Brain microvascular endothelial cell (primary cell): ENCODE measurements around the gene SLC4A5.

Experiments
- DNase-seq: peaks from one replicate; pipeline ENCODE4 v3.0.0-alpha.2; 2020
- H3K27ac ChIP-seq: fragments of 250-450 bp; sonication (Bioruptor Pico); 2 replicates; pipeline ENCODE4 v1.5.1; 2020; ENCODE audit warnings: mild to moderate bottlenecking, moderate library complexity
- H3K27me3 ChIP-seq: fragments of 250-450 bp; sonication (Bioruptor Pico); replicated peaks from 2 replicates; pipeline ENCODE4 v1.5.1; 2020; ENCODE audit warnings: mild to moderate bottlenecking
- H3K36me3 ChIP-seq: fragments of 250-450 bp; sonication (Bioruptor Pico); replicated peaks from 2 replicates; pipeline ENCODE4 v1.5.1; 2020; ENCODE audit warnings: mild to moderate bottlenecking
- H3K4me3 ChIP-seq: 2 replicates; pipeline ENCODE4 v1.5.1; 2011; ENCODE audit warnings: low read depth, mild to moderate bottlenecking, control low read depth, low read length, moderate library complexity
- in situ Hi-C: cut with HindIII; loops from 2 replicates; pipeline ENCODE4 v1.10.0; 2017; ENCODE audit warnings: low sequenced_read_pairs, low pct_ligation_motif_present
- TF ChIP-seq, protein P1 (sequence below): IDR thresholded peaks from 2 replicates; pipeline ENCODE4 v1.5.1; 2011; ENCODE audit warnings: low read depth, mild to moderate bottlenecking, moderate library complexity, low read length, control low read depth, inconsistent platforms; ENCODE audit errors: missing control alignments

Gene SLC4A5

DNA sequence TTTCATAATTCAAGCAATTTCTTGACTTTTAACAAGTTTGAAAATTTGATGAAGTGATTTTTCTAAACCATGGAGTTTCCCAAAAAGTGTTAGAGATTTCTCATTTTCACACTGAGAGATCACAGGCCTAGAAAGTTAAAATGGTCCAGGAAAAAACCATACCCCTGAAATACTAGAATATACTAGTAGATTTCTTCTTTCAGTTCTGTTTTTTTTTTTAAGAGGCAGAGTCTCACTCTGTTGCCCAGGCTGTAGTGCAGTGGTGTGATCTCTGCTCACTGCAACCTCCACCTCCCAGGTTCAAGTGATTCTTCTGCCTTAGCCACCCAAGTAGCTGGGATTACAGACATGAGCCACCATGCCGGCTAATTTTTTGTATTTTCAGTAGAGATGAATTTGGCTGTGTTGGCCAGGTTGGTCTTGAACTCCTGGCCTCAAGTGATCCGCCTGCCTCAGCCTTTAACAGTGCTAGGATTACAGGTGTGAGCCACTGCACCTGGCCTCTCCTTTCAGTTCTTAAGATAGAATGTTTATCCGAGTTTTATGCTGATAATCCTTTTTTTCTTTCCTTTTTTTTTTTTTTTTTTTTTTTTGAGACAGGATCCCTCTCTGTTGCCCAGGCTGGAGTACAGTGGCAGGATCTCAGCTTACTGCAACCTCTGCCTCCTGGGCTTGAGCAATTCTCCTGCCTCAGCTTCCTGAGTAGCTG, 130.4 kb downstream of the SLC4A5 start:
- no peak for DNase-seq
- in situ Hi-C loops: no loop called here
- H3K36me3 ChIP-seq: peaks cover 69% of the 10 kb centered on the region
- no peak overlapping the region for H3K4me3 ChIP-seq
- no peaks in the 10 kb centered on the region for H3K27me3 ChIP-seq
- TF ChIP-seq, protein P1, sequence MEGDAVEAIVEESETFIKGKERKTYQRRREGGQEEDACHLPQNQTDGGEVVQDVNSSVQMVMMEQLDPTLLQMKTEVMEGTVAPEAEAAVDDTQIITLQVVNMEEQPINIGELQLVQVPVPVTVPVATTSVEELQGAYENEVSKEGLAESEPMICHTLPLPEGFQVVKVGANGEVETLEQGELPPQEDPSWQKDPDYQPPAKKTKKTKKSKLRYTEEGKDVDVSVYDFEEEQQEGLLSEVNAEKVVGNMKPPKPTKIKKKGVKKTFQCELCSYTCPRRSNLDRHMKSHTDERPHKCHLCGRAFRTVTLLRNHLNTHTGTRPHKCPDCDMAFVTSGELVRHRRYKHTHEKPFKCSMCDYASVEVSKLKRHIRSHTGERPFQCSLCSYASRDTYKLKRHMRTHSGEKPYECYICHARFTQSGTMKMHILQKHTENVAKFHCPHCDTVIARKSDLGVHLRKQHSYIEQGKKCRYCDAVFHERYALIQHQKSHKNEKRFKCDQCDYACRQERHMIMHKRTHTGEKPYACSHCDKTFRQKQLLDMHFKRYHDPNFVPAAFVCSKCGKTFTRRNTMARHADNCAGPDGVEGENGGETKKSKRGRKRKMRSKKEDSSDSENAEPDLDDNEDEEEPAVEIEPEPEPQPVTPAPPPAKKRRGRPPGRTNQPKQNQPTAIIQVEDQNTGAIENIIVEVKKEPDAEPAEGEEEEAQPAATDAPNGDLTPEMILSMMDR: no peak
- H3K27ac ChIP-seq: no peak overlapping the region

DNA sequence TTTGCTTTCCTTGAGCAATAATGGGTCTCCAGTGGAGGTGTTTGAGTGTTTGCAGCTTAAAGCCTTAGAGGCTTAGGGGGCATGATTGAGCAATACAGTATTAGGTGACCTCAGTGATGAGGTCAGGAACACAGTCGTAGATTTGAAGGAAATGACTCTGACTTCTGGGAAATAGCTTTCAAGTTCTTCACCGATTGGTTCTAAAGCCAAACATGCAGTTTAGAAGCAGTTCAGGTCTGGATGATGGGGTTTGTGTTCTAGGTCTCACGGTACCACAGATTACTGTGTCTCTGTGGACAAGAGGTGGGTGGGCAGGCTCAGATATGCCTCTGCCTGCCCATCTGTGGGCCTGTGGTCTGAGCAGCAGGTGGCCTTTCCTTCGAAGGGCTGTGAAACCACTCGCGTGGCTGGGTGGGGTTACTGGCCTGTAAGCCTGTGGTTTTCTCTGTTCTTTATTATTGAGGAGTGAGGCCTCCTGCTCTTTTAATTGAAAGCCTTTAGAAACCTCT, 137.0 kb downstream of the SLC4A5 start:
- in situ Hi-C loops: no loop called here
- peaks cover 51% of the 10 kb centered on the region for H3K36me3 ChIP-seq
- no peak overlapping the region for H3K4me3 ChIP-seq
- DNase-seq: peak; percentile 34
- no peaks in the 10 kb centered on the region for H3K27me3 ChIP-seq
- H3K27ac ChIP-seq: peak overlapping the region; percentile 48
- TF ChIP-seq, protein P1: no peak

DNA sequence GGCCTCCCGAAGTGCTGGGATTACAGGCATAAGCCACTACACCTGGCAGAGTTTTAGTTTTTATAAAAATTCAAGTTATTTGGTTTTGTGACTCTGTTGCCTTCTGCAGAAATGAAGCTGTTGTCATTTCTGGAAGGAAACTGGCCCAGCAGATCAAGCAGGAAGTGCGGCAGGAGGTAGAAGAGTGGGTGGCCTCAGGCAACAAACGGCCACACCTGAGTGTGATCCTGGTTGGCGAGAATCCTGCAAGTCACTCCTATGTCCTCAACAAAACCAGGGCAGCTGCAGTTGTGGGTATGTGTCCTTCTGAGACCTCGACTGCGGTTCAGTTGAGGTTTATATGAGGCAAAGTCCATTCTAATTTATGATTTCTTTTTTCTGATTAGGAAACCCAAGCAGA, 137.6 kb downstream of the SLC4A5 start:
- peaks cover 46% of the 10 kb centered on the region for H3K36me3 ChIP-seq
- no peaks in the 10 kb centered on the region for H3K27me3 ChIP-seq
- TF ChIP-seq, protein P1: no peak
- no peak for DNase-seq
- H3K4me3 ChIP-seq: no peak overlapping the region
- in situ Hi-C loops: no loop called here
- no peak overlapping the region for H3K27ac ChIP-seq

DNA sequence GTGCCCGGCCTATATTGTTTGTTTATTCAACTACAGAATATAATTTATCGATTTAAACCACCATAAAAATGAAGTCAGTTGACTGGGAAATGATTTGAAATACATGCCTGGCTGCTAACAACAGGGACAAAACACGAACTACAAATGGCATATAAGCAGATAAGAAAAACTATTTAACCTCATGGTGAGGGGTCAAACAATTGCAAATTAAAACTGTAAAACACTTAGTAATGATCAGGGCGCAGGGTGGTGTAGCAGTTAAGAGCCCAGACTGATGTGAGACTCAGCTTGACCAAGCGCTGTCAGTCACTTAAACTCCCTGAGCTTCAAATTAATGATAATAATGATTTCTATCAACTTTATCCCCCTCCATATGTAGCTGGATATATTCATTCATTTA, 138.1 kb downstream of the SLC4A5 start:
- Histone ChIP-seq H3K27me3 (no peaks in the 10 kb centered on the region), H3K36me3 (peaks cover 42% of the 10 kb centered on the region), H3K27ac (no peak overlapping the region), H3K4me3 (no peak overlapping the region)
- TF ChIP-seq, protein P1: no peak
- DNase-seq: no peak
- in situ Hi-C loops: no loop called here

DNA sequence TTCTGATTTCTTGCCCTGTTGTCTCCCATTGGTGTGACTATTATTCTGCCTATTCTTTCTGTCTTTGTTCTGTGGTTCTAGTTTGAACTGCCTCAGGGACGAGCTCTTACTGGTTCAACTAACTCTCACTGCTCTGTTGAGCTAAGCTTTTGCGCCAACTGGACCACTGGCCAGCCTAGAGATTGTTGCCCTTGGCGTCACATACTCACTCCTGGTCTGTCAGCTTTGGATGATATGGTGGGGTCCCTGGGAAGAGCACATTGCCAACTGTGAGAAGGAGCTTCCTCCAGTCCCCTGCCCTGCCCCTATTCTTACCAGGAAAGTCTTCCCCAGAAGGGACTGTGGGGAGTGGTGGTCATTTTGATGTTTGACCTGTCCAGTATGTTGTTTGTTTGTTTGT, 138.8 kb downstream of the SLC4A5 start:
- Histone ChIP-seq H3K36me3 (peaks cover 36% of the 10 kb centered on the region), H3K27me3 (no peaks in the 10 kb centered on the region), H3K4me3 (no peak overlapping the region), H3K27ac (no peak overlapping the region)
- DNase-seq: no peak
- TF ChIP-seq, protein P1: no peak
- in situ Hi-C loops: no loop called here

DNA sequence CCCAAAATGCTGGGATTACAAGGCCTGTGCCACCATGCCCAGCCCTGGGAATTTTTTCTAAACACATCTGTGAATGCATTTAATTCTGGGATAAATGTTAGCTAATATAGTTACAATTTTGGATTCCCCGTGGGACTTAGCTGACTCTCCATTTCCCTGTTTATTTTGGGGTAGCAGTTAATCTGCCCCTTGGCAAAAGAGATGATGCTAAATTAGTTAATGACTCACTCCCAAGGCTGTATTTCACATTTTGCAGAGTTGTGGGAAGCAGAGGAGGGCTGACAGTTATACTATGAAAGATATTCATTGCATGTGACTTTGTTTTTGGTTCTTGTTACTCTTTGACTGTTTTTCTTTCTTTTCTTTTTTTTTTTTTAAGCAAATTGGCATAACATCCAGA, 141.6 kb downstream of the SLC4A5 start:
- Histone ChIP-seq H3K36me3 (peaks cover 13% of the 10 kb centered on the region), H3K27ac (no peak overlapping the region), H3K4me3 (no peak overlapping the region), H3K27me3 (no peaks in the 10 kb centered on the region)
- DNase-seq: no peak
- TF ChIP-seq, protein P1: no peak
- in situ Hi-C loops: no loop called here
